Smooth muscle cell (in vitro differentiated cells): Measurements from ENCODE around the gene DLX5. TPM values are rescaled to one million over a fixed set of nuclear protein-coding genes. Genes with fewer than 3 reads are reported as not detected.

Source experiments
- DNase-seq: peaks from one replicate; lab custom pipeline; 2025; ENCODE audit not compliant: unreplicated experiment; lab: John Stamatoyannopoulos, UW
- H2AFZ ChIP-seq: fragments of 200-600 bp; sonication (generic); 2 replicates; pipeline ENCODE4 v1.6.0; 2016; ENCODE audit warnings: antibody characterized with exemption, low read depth, mild to moderate bottlenecking
- H3F3A ChIP-seq: fragments of 200-600 bp; sonication (generic); 2 replicates; pipeline ENCODE4 v1.6.0; 2017; ENCODE audit warnings: antibody characterized with exemption, low read depth
- H3K27ac ChIP-seq: fragments of 200-600 bp; sonication (generic); 2 replicates; pipeline ENCODE4 v1.5.1; 2016; ENCODE audit warnings: low read depth, mild to moderate bottlenecking
- H3K27me3 ChIP-seq: fragments of 200-600 bp; sonication (generic); 2 replicates; pipeline ENCODE4 v1.6.1; 2016; ENCODE audit warnings: low read depth, mild to moderate bottlenecking
- H3K36me3 ChIP-seq: fragments of 200-600 bp; sonication (generic); 2 replicates; pipeline ENCODE4 v1.5.1; 2016; ENCODE audit warnings: low read depth
- H3K4me1 ChIP-seq: fragments of 200-600 bp; sonication (generic); 2 replicates; pipeline ENCODE4 v1.5.1; 2016; ENCODE audit warnings: low read depth
- H3K4me2 ChIP-seq: fragments of 200-600 bp; sonication (generic); 2 replicates; pipeline ENCODE4 v1.6.0; 2016; ENCODE audit warnings: mild to moderate bottlenecking
- H3K4me3 ChIP-seq: fragments of 200-600 bp; sonication (generic); 2 replicates; pipeline ENCODE4 v1.5.1; 2016; ENCODE audit warnings: mild to moderate bottlenecking
- H3K79me2 ChIP-seq: fragments of 200-600 bp; sonication (generic); 2 replicates; pipeline ENCODE4 v1.6.0; 2016; ENCODE audit warnings: low read depth, mild to moderate bottlenecking
- H3K9ac ChIP-seq: fragments of 200-600 bp; sonication (generic); 2 replicates; pipeline ENCODE4 v1.6.0; 2016; ENCODE audit warnings: low read depth
- H3K9me3 ChIP-seq: fragments of 200-600 bp; sonication (generic); replicated peaks from 2 replicates; pipeline ENCODE4 v1.5.1; 2016; ENCODE audit warnings: low read depth
- H4K20me1 ChIP-seq: fragments of 200-600 bp; sonication (generic); 2 replicates; pipeline ENCODE4 v1.6.0; 2016; ENCODE audit warnings: low read depth
- WGBS: methylation state at CpG from one replicate; pipeline ENCODE4 v1.1.7; 2016; ENCODE audit warnings: low lambda C conversion rate; 5-methylcytosine and 5-hydroxymethylcytosine counted together
- polyA plus RNA-seq: library from polyadenylated mRNA; unstranded; fragments of >200 nt; fragmentation: Nextera tagmentation; extraction: Ambion mirVana; gene quantifications from 2 replicates; pipeline ENCODE4 v1.2.1, GENCODE V29; 2016
- total RNA-seq: library from RNA; depleted of rRNA; stranded (reverse); fragments of >200 nt; gene quantifications from 2 replicates; pipeline ENCODE4 v1.2.3, GENCODE V29; 2014
- TF ChIP-seq, protein P1 (sequence below): fragments of 200-600 bp; sonication (generic); IDR thresholded peaks from 2 replicates; pipeline ENCODE4 v1.5.1; 2017; ENCODE audit warnings: borderline replicate concordance, mild to moderate bottlenecking, antibody characterized with exemption; ENCODE audit not compliant: insufficient read depth, poor library complexity, severe bottlenecking

DLX5 gene
- total and polyA plus RNA-seq, 2 experiments from 2014 or later, result 3.5 to 4.3 TPM

DNA sequence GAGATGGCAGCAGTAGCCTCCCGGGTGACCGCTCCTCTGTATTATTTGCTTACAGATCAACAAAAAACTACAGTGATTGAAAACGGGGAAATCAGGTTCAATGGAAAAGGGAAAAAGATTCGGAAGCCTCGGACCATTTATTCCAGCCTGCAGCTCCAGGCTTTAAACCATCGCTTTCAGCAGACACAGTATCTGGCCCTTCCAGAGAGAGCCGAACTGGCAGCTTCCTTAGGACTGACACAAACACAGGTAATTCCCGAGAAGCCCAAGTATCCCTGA is 17.1 kb downstream of the DLX5 start:
- no peak for DNase-seq
- WGBS, result 26% methylated on average over 8 of the region's 8 CpGs
- Histone ChIP-seq H3K9me3 (no peaks in the 10 kb centered on the region), H3K4me1 (peaks cover 11% of the 10 kb centered on the region), H3K27me3 (peaks cover 96% of the 10 kb centered on the region), H3K9ac (no peak overlapping the region), H3K4me2 (peak overlapping the region; percentile 92), H4K20me1 (no peaks in the 10 kb centered on the region), H3K36me3 (no peaks in the 10 kb centered on the region), H3F3A (no peaks in the 10 kb centered on the region), H3K27ac (no peak overlapping the region), H3K4me3 (peak overlapping the region; percentile 59), H2AFZ (no peak overlapping the region), H3K79me2 (no peaks in the 10 kb centered on the region)
- TF ChIP-seq, protein P1, sequence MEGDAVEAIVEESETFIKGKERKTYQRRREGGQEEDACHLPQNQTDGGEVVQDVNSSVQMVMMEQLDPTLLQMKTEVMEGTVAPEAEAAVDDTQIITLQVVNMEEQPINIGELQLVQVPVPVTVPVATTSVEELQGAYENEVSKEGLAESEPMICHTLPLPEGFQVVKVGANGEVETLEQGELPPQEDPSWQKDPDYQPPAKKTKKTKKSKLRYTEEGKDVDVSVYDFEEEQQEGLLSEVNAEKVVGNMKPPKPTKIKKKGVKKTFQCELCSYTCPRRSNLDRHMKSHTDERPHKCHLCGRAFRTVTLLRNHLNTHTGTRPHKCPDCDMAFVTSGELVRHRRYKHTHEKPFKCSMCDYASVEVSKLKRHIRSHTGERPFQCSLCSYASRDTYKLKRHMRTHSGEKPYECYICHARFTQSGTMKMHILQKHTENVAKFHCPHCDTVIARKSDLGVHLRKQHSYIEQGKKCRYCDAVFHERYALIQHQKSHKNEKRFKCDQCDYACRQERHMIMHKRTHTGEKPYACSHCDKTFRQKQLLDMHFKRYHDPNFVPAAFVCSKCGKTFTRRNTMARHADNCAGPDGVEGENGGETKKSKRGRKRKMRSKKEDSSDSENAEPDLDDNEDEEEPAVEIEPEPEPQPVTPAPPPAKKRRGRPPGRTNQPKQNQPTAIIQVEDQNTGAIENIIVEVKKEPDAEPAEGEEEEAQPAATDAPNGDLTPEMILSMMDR, result no peak

DNA sequence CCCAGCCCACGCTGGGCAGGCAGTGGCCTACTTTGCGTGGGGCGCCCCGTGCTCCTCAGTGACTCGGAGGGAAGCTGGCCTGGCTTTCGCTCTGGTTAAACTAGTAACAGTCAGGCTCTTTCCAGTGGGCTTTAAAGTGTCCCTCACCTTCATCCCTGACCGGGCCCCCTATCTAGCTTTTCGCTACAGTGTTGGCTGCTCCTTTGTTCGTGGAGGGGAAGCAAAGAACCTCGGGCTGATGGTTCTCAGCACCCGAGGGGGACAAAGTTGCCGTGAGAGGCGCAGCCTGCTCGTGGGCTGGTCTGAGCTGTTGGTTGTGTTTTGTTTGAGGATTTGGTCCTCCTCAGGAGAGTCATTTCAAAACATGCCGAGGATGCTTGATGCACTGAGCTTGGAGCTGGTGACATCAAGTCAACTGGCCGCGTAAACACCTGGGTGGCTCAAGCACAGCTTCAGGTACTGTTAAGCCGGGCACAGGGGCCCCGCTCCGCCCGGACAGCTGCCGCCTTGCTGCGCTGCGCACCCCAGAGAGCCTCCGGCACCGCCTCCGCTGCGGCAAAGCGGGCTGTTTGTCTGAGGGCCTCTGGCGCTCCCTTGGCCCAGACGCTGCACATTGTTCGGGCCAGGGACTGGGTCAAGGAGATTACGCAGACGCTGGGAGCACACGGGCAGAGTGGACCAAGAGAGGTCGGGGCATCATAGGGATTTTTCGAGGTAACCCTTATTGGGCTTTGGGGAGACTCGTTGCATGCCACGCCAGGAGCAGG is 17.6 kb downstream of the DLX5 start:
- peak overlapping the region; percentile 92 for H3K4me2 ChIP-seq
- H3K79me2 ChIP-seq, result no peaks in the 10 kb centered on the region
- H2AFZ ChIP-seq, result peak overlapping the region; percentile 54
- H3F3A ChIP-seq, result no peaks in the 10 kb centered on the region
- no peak for DNase-seq
- H3K9ac ChIP-seq, result no peak overlapping the region
- H3K4me3 ChIP-seq, result peak overlapping the region; percentile 59
- TF ChIP-seq, protein P1, result no peak
- no peaks in the 10 kb centered on the region for H3K36me3 ChIP-seq
- no peaks in the 10 kb centered on the region for H3K9me3 ChIP-seq
- H3K4me1 ChIP-seq, result peaks cover 11% of the 10 kb centered on the region
- 4% methylated on average over 39 of the region's 39 CpGs for WGBS
- no peaks in the 10 kb centered on the region for H4K20me1 ChIP-seq
- no peak overlapping the region for H3K27ac ChIP-seq
- peaks cover 96% of the 10 kb centered on the region for H3K27me3 ChIP-seq

DNA sequence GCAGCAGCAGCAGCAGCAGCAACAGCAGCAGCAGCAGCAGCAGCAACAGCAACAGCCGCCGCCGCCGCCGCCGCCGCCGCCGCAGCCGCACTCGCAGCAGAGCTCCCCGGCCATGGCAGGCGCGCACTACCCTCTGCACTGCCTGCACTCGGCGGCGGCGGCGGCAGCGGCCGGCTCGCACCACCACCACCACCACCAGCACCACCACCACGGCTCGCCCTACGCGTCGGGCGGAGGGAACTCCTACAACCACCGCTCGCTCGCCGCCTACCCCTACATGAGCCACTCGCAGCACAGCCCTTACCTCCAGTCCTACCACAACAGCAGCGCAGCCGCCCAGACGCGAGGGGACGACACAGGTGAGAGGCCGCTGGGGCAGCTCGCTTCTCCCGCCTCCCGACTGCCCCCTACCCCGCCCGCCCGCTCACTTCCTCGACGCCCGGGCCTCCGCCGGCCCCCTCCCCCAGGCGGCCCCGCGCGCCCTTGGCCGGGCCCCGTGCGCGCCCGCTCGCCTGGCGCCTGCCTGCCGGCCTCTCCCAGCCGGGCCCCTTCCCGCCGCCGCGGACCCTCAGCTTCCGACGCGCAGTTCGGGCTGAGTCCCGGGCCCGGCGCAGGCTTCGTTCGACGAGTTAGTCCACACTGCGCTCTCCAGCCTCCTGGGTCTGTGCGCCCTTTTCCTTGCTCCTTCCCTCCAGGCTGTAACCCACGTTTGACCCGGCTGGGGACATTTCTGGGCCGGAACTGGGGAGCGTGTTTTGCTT is 18.4 kb downstream of the DLX5 start:
- H4K20me1 ChIP-seq, result no peaks in the 10 kb centered on the region
- peaks cover 96% of the 10 kb centered on the region for H3K27me3 ChIP-seq
- no peak overlapping the region for H3K9ac ChIP-seq
- no peaks in the 10 kb centered on the region for H3K9me3 ChIP-seq
- DNase-seq, result no peak
- peak overlapping the region; percentile 59 for H3K4me3 ChIP-seq
- H3K27ac ChIP-seq, result no peak overlapping the region
- H2AFZ ChIP-seq, result peak overlapping the region; percentile 54
- no peaks in the 10 kb centered on the region for H3F3A ChIP-seq
- under 1% methylated on average over 54 of the region's 83 CpGs for WGBS
- H3K4me1 ChIP-seq, result peaks cover 11% of the 10 kb centered on the region
- TF ChIP-seq, protein P1, result no peak
- no peaks in the 10 kb centered on the region for H3K79me2 ChIP-seq
- H3K4me2 ChIP-seq, result peak overlapping the region; percentile 92
- H3K36me3 ChIP-seq, result no peaks in the 10 kb centered on the region
